Hepatocyte (in vitro differentiated cells): Measurements from ENCODE around the gene ABI3. TPM values are rescaled to one million over a fixed set of nuclear protein-coding genes. Genes with fewer than 3 reads are reported as not detected.

Source experiments
- DNase-seq: peaks from one replicate; pipeline ENCODE4 v3.0.0-alpha.2; 2016; ENCODE audit warnings: low spot score
- H2AFZ ChIP-seq: fragments of 200-600 bp; sonication (generic); 2 replicates; pipeline ENCODE4 v1.6.0; 2016; ENCODE audit warnings: antibody characterized with exemption, mild to moderate bottlenecking
- H3K27ac ChIP-seq: fragments of 200-600 bp; sonication (generic); 2 replicates; pipeline ENCODE4 v1.5.1; 2016; ENCODE audit warnings: mild to moderate bottlenecking
- H3K27me3 ChIP-seq: fragments of 200-600 bp; sonication (generic); 2 replicates; pipeline ENCODE4 v1.6.1; 2016
- H3K36me3 ChIP-seq: fragments of 200-600 bp; sonication (generic); replicated peaks from 2 replicates; pipeline ENCODE4 v1.5.1; 2016; ENCODE audit warnings: low read depth; ENCODE audit not compliant: insufficient read depth
- H3K4me1 ChIP-seq: fragments of 200-600 bp; sonication (generic); 2 replicates; pipeline ENCODE4 v1.5.1; 2016; ENCODE audit warnings: mild to moderate bottlenecking, moderate library complexity; ENCODE audit not compliant: insufficient read depth
- H3K4me2 ChIP-seq: fragments of 200-600 bp; sonication (generic); 2 replicates; pipeline ENCODE4 v1.6.0; 2016
- H3K4me3 ChIP-seq: fragments of 200-600 bp; sonication (generic); 2 replicates; pipeline ENCODE4 v1.5.1; 2016; ENCODE audit warnings: mild to moderate bottlenecking
- H3K79me2 ChIP-seq: fragments of 200-600 bp; sonication (generic); 2 replicates; pipeline ENCODE4 v1.6.0; 2017; ENCODE audit warnings: mild to moderate bottlenecking
- H3K9me2 ChIP-seq: fragments of 200-600 bp; sonication (generic); replicated peaks from 2 replicates; pipeline ENCODE4 v1.6.0; 2017; ENCODE audit warnings: mild to moderate bottlenecking; ENCODE audit not compliant: insufficient read depth
- H3K9me3 ChIP-seq: fragments of 200-600 bp; sonication (generic); 2 replicates; pipeline ENCODE4 v1.5.1; 2016; ENCODE audit warnings: low read depth, mild to moderate bottlenecking
- H4K20me1 ChIP-seq: fragments of 200-600 bp; sonication (generic); 2 replicates; pipeline ENCODE4 v1.6.0; 2016; ENCODE audit warnings: mild to moderate bottlenecking; ENCODE audit not compliant: insufficient read depth, poor library complexity, severe bottlenecking
- EZH2 ChIP-seq: fragments of 200-600 bp; sonication (generic); IDR thresholded peaks from 2 replicates; pipeline ENCODE4 v1.6.1; 2016; ENCODE audit warnings: antibody characterized with exemption, mild to moderate bottlenecking, borderline replicate concordance
- EZH2phosphoT487 ChIP-seq: fragments of 200-600 bp; sonication (generic); IDR thresholded peaks from one replicate; pipeline ENCODE4 v1.6.1; 2018; ENCODE audit warnings: antibody characterized with exemption, mild to moderate bottlenecking, low read depth, moderate library complexity; ENCODE audit not compliant: unreplicated experiment, severe bottlenecking
- WGBS: methylation state at CpG from one replicate; pipeline ENCODE4 v1.1.6; 2016; ENCODE audit warnings: low lambda C conversion rate; ENCODE audit errors: missing lambda C conversion rate; 5-methylcytosine and 5-hydroxymethylcytosine counted together
- polyA plus RNA-seq: library from polyadenylated mRNA; unstranded; fragments of >200 nt; fragmentation: Nextera tagmentation; extraction: Ambion mirVana; gene quantifications from 2 replicates; pipeline ENCODE4 v1.2.1, GENCODE V29; 2016
- total RNA-seq: library from RNA; depleted of rRNA; stranded (reverse); fragments of >200 nt; gene quantifications from 2 replicates; pipeline ENCODE4 v1.2.3, GENCODE V29; 2014
- TF ChIP-seq, protein P1 (sequence below): fragments of 200-600 bp; sonication (generic); IDR thresholded peaks from 2 replicates; pipeline ENCODE4 v1.5.1; 2016; ENCODE audit warnings: antibody characterized with exemption, mild to moderate bottlenecking; ENCODE audit not compliant: poor library complexity

Gene ABI3
- total and polyA plus RNA-seq, 2 experiments from 2014 or later = 0.13 to 0.29 TPM

DNA sequence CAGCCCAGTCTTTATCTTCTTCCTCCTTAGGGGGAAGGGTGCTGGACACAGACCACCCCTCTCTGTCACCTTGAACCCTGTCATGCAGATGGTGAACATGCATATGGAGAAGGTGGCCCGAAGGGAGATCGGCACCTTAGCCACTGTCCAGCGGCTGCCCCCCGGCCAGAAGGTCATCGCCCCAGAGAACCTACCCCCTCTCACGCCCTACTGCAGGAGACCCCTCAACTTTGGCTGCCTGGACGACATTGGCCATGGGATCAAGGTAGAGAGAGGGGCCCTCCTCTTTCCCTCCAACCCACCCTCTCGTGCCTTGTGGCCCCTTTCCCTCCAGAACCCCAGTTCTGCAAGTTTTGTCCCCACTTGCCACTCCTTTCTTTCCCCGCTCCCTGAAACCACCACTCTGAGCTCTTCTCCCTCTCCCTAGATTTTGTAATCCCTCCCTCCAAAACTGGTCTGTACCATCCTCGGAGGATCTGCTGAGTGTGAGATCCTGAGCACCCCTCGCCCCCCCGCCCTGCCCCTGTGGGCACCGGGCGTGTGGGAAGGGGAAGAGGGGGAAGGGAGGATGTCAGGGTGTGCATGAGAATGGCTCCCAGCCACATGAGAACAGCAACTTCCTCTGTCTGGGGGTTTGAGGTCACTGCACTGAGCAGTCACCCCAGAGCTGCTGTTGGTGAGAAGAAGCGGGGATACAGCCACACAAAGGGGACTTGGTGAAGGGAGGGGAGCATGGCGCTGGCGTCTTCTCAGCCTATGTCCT, 7.3 kb downstream of the ABI3 start:
- no peak overlapping the region for H3K27ac ChIP-seq
- no peaks in the 10 kb centered on the region for H3K4me1 ChIP-seq
- H3K9me3 ChIP-seq = no peaks in the 10 kb centered on the region
- WGBS = 91% methylated on average over 11 of the region's 17 CpGs
- no peak overlapping the region for H2AFZ ChIP-seq
- no peak for DNase-seq
- H3K4me3 ChIP-seq = no peak overlapping the region
- H3K27me3 ChIP-seq = peaks cover 14% of the 10 kb centered on the region
- H4K20me1 ChIP-seq = no peaks in the 10 kb centered on the region
- TF ChIP-seq EZH2 = no peak
- TF ChIP-seq, protein P1, sequence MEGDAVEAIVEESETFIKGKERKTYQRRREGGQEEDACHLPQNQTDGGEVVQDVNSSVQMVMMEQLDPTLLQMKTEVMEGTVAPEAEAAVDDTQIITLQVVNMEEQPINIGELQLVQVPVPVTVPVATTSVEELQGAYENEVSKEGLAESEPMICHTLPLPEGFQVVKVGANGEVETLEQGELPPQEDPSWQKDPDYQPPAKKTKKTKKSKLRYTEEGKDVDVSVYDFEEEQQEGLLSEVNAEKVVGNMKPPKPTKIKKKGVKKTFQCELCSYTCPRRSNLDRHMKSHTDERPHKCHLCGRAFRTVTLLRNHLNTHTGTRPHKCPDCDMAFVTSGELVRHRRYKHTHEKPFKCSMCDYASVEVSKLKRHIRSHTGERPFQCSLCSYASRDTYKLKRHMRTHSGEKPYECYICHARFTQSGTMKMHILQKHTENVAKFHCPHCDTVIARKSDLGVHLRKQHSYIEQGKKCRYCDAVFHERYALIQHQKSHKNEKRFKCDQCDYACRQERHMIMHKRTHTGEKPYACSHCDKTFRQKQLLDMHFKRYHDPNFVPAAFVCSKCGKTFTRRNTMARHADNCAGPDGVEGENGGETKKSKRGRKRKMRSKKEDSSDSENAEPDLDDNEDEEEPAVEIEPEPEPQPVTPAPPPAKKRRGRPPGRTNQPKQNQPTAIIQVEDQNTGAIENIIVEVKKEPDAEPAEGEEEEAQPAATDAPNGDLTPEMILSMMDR = no peak
- TF ChIP-seq EZH2phosphoT487 = no peak
- H3K4me2 ChIP-seq = no peak overlapping the region
- H3K79me2 ChIP-seq = no peaks in the 10 kb centered on the region
- no peaks in the 10 kb centered on the region for H3K9me2 ChIP-seq
- H3K36me3 ChIP-seq = no peaks in the 10 kb centered on the region

DNA sequence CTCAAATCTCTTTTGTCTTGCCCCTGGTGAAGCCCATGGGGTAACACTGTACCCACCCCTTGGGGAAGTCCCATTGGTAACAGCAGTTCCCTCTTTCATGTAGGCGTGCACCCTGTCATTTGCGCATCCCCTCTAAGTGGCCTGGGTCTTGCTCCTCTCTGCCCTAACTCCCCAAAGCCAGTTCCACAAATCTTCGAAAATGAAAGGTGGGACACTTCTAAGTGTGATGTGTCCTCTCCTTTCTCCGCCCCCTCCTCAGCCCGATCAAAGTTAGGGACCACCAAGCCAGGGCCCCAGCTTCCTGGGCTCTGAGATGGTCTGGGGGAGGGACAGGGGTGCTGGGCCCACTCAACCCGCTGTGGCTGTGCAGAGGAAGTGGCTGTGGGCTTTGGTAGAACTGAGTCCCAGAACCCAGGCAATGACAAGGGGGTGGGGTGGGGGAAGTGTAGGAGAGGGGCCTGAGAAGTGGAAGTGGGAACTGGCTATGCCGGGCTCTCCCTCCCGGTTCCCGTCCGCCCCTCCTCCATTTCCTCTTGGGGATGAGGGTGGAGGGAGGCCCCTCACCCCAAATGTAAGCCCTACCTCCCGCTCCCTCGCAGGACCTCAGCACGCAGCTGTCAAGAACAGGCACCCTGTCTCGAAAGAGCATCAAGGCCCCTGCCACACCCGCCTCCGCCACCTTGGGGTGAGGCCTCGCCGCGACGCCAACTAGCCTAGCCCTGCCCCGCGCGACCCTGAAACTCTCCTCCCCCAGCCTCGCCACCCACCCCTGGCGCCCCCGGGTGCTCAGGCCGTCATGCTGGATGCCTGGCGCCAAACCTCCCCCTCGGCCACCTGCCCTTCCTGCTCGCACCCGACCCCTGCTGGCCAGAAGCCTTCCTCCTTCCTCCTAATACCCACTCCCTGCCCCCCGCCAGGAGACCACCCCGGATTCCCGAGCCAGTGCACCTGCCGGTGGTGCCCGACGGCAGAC, 8.7 kb downstream of the ABI3 start:
- H3K9me3 ChIP-seq = no peaks in the 10 kb centered on the region
- H3K36me3 ChIP-seq = no peaks in the 10 kb centered on the region
- WGBS = 80% methylated on average over 14 of the region's 37 CpGs
- H3K27me3 ChIP-seq = peaks cover 28% of the 10 kb centered on the region
- no peak overlapping the region for H3K4me3 ChIP-seq
- H2AFZ ChIP-seq = no peak overlapping the region
- H4K20me1 ChIP-seq = no peaks in the 10 kb centered on the region
- peaks cover 8% of the 10 kb centered on the region for H3K4me1 ChIP-seq
- no peak overlapping the region for H3K4me2 ChIP-seq
- no peak for DNase-seq
- no peak overlapping the region for H3K27ac ChIP-seq
- TF ChIP-seq, protein P1 = no peak
- no peak for TF ChIP-seq EZH2phosphoT487
- TF ChIP-seq EZH2 = no peak
- no peaks in the 10 kb centered on the region for H3K9me2 ChIP-seq
- no peaks in the 10 kb centered on the region for H3K79me2 ChIP-seq

DNA sequence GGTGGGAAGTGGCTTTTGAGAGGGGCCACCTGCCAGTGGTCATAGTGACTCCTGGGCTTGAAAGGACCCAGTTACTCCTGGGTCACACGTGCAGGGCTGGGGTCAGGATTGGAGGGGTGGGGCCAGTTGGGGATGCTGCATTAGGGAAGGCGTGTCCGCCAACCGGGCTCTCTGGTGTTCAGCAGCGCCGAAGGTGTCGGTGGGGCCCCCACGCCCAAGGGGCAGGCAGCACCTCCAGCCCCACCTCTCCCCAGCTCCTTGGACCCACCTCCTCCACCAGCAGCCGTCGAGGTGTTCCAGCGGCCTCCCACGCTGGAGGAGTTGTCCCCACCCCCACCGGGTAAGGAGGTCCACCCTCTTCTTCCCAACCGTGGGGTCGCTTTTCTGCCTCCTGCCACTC, 9.5 kb downstream of the ABI3 start:
- 78% methylated on average over 3 of the region's 15 CpGs for WGBS
- TF ChIP-seq, protein P1 = no peak
- TF ChIP-seq EZH2phosphoT487 (no peak), EZH2 (no peak)
- Histone ChIP-seq H3K27ac (no peak overlapping the region), H3K9me3 (no peaks in the 10 kb centered on the region), H2AFZ (no peak overlapping the region), H3K4me1 (peaks cover 11% of the 10 kb centered on the region), H3K9me2 (no peaks in the 10 kb centered on the region), H3K4me2 (no peak overlapping the region), H3K79me2 (no peaks in the 10 kb centered on the region), H3K27me3 (peaks cover 35% of the 10 kb centered on the region), H3K36me3 (no peaks in the 10 kb centered on the region), H4K20me1 (no peaks in the 10 kb centered on the region), H3K4me3 (no peak overlapping the region)
- DNase-seq = no peak
